Mesodermal cell (in vitro differentiated cells): ENCODE results near the gene IL1RAPL2.
A peak's percentile ranks its signal among the peaks of the same experiment; 100 is the strongest.

ENCODE experiments used
- H3K27ac ChIP-seq: 2 replicates; pipeline ENCODE4 v1.7.0; 2013; ENCODE audit warnings: mild to moderate bottlenecking, low read depth, low read length, moderate library complexity; ENCODE audit not compliant: severe bottlenecking
- H3K36me3 ChIP-seq: 2 replicates; pipeline ENCODE4 v1.7.1; 2013; ENCODE audit warnings: mild to moderate bottlenecking, low read length, moderate library complexity; ENCODE audit not compliant: control insufficient read depth, insufficient read depth
- H3K4me1 ChIP-seq: one replicate; pipeline ENCODE4 v1.7.1; 2013; ENCODE audit warnings: mild to moderate bottlenecking, low read length; ENCODE audit not compliant: insufficient read depth, control insufficient read depth, poor library complexity, severe bottlenecking
- H3K4me3 ChIP-seq: 2 replicates; pipeline ENCODE4 v1.7.0; 2013; ENCODE audit warnings: low read length, control low read depth, mild to moderate bottlenecking; ENCODE audit not compliant: insufficient read depth, poor library complexity, severe bottlenecking; ENCODE audit errors: extremely low read depth
- H3K9me3 ChIP-seq: 2 replicates; pipeline ENCODE4 v1.7.1; 2013; ENCODE audit warnings: mild to moderate bottlenecking, low read length, moderate library complexity; ENCODE audit not compliant: control insufficient read depth
- WGBS, 2 experiments: methylation state at CpG; one replicate each; pipeline ENCODE4 v1.1.5; 2013; ENCODE audit warnings: missing lambda C conversion rate in 2 of 2; ENCODE audit not compliant: insufficient coverage in 2 of 2; 5-methylcytosine and 5-hydroxymethylcytosine counted together

Gene IL1RAPL2

DNA sequence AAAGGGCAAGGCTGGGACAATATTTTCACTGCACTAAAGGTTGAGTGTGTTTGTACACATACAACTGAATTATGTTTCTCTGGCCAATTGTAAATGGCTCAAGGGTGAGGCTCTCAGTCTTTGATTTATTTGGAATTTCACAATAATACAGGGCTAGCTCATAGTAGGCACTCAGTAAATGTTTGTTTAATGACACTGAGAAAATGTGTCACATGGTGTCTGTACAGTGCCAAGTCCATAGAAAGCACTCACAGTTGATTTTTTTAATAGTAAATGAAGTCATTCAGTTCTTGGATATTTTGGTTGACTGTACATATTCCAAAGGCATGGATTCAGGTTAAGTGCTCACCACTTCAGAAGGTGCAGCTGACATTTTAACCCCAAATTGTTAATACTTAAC lies 176.4 kb downstream of the IL1RAPL2 start:
- Histone ChIP-seq H3K36me3 (no peaks in the 10 kb centered on the region), H3K4me1 (no peaks in the 10 kb centered on the region), H3K9me3 (no peaks in the 10 kb centered on the region), H3K27ac (no peak overlapping the region), H3K4me3 (no peak overlapping the region)

DNA sequence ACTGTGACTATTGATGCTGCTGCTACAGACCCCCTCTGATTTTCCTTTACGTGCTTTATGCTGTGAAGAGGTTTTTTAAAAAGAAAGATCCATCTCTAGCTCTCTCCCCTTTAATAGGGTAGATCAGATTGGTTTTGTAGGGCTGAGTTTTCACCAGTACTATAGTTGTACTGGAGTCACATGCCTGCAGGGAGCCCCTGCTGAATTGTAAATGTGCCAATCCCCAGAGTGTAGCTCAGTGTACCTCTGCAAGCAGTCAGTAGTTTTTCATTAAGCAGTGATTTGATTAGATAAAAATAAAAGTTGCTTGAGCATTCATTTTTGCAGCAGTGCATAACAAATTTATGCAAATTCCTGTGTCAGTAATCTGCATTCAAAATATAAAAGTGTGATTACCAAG lies 179.2 kb downstream of the IL1RAPL2 start:
- Histone ChIP-seq H3K4me1 (no peaks in the 10 kb centered on the region), H3K4me3 (no peak overlapping the region), H3K27ac (no peak overlapping the region), H3K9me3 (no peaks in the 10 kb centered on the region), H3K36me3 (no peaks in the 10 kb centered on the region)
- no CpG with 5 or more reads among the region's 1 CpG for WGBS, 2 experiments

DNA sequence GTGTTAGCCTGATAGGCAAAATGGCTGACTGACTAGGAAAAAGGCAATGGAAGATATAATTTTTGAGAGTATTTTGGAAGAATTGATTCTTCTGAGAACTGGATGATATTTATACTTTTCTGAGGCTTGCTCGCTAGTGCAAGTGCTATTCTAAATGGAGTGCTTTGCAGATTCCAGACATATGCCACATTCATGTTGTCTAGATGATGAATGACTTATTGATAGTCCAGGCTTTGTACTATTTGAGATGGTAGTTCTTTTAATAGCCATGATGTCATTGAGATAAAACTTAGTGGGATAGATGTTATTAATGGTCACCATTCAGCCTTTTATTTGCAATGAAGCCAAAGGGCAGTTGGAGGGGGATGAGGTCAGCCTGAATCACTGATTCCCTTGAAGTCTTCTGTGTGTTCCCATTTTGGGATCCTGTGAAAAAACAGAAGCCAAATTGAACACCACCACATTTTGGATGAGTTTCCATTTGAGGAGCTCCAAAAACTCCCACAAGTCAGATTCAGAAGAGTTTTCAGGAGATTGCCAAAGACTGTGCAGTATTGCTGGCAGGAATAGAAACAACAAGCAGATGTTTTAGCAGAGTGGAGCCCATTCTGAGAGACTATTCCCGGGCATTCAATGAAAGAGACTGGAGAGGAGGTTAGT lies 184.1 kb downstream of the IL1RAPL2 start:
- WGBS, 2 experiments, result 67 to 69% methylated on average over 1 to 2 of the region's 2 CpGs
- Histone ChIP-seq H3K27ac (peak overlapping the region; percentile 57), H3K9me3 (no peaks in the 10 kb centered on the region), H3K36me3 (no peaks in the 10 kb centered on the region), H3K4me3 (no peak overlapping the region), H3K4me1 (no peaks in the 10 kb centered on the region)

DNA sequence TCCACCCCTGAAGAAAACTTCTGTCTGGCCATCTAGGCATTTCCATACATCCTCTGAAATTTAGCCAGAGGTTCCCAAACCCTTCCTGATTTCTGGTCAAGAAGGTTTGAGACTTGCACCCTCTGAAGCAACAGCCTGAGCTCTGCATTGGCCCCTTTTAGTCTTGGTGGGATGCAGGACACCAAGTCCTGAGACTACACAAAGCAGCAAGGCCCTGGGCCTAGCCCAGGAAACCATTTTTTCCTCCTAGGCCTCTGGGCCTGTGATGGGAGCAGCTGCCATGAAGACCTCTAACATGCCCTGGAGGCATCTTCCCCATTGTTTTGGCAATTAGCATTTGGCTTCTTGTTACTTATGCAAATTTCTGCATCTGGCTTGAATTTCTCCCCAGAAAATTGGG lies 196.6 kb downstream of the IL1RAPL2 start:
- no peak overlapping the region for H3K27ac ChIP-seq
- no peaks in the 10 kb centered on the region for H3K9me3 ChIP-seq
- H3K4me3 ChIP-seq, result no peak overlapping the region
- H3K4me1 ChIP-seq, result no peaks in the 10 kb centered on the region
- H3K36me3 ChIP-seq, result no peaks in the 10 kb centered on the region

DNA sequence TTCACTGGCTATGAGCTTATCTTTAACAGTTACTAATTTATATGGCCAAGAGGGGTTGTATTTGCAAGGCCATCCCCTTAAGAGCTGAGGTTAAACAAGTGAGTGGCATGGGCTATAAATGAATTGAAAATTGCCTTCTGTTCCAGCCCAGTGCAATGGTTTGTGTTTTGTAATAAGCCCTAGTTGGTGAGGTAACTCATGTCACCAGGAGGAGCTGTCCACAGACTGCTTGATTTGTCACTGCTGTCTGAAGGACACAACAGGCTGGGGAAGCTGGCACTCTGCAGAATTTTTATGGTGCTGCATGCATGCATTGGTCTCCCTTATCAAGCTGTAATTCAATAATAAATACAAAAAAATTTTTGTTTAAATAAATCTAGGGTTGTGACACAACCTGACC lies 223.8 kb downstream of the IL1RAPL2 start:
- no peaks in the 10 kb centered on the region for H3K9me3 ChIP-seq

DNA sequence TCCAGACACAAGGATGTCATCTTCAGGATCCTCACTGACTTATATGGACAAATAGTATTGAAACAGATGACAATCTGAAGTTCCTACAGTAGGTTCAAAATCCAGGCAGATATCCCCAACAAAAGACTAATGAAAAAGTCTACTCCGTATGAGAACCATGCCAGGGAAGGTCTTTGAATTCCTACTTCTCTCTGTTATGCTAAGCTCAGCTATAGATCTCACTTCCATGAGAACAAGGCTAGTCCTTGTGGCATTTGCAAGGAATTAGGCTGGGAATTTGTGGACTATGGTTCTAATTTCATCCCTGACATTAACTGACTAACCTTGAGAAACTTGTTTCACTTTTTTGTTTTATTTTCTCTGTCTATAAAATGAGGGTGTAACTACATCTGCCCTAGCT lies 229.8 kb downstream of the IL1RAPL2 start:
- no CpG with 5 or more reads among the region's 1 CpG for WGBS, 2 experiments
- Histone ChIP-seq H3K9me3 (no peaks in the 10 kb centered on the region), H3K4me3 (no peak overlapping the region), H3K27ac (no peak overlapping the region), H3K4me1 (no peaks in the 10 kb centered on the region), H3K36me3 (no peaks in the 10 kb centered on the region)

More for the DNA sequence above, 223.8 kb downstream of the IL1RAPL2 start:
- H3K36me3 ChIP-seq, result no peaks in the 10 kb centered on the region
- H3K27ac ChIP-seq, result no peak overlapping the region
- peaks cover 3% of the 10 kb centered on the region for H3K4me1 ChIP-seq
- no peak overlapping the region for H3K4me3 ChIP-seq

DNA sequence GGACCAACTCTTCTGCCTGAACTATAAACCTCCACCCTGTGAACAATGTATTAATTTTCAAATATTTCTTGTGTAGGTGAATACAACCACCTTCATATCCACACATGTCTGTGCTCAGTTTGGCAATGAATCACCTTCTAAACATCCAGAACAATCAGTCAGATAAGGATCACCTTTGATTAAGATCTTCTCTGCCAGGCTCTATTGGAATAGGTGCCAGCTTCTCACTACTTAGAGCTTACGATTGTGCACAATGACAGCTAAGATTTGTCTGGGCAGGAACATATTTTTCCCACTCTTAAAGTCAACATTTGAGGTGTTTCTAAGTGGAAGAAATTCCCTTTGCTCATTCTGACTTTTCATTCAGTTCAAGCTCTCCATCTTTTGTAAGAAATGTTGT lies 237.2 kb downstream of the IL1RAPL2 start:
- WGBS, 2 experiments, result 100% methylated on average over 1 of the region's 1 CpG; no CpG with 5 or more reads in 1 of the 2 experiments
- H3K27ac ChIP-seq, result no peak overlapping the region
- H3K9me3 ChIP-seq, result no peaks in the 10 kb centered on the region
- no peak overlapping the region for H3K4me3 ChIP-seq
- H3K4me1 ChIP-seq, result no peaks in the 10 kb centered on the region
- no peaks in the 10 kb centered on the region for H3K36me3 ChIP-seq

DNA sequence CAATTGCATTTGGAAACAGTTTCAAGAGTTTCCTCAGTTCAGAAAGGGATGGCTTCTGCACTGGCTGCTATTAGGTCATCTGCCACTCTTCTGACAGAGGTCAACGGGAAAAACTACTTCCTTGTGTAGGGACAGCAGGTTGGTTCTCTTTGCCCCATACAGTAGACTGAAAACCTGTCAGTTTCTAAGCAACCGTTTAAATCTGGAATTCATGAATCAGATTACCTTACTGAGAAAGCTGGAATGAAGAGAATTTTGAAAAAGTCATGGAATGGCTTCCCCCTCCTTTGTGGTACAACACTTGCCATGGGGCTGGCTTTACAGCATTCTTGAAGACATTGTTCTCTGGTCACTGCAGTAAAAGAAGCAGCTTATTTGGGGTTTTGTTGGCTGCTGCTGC lies 240.3 kb downstream of the IL1RAPL2 start:
- Histone ChIP-seq H3K27ac (no peak overlapping the region), H3K4me1 (no peaks in the 10 kb centered on the region), H3K9me3 (no peaks in the 10 kb centered on the region), H3K4me3 (no peak overlapping the region), H3K36me3 (no peaks in the 10 kb centered on the region)
- WGBS, 2 experiments, result 85% methylated on average over 2 of the region's 2 CpGs; no CpG with 5 or more reads in 1 of the 2 experiments

DNA sequence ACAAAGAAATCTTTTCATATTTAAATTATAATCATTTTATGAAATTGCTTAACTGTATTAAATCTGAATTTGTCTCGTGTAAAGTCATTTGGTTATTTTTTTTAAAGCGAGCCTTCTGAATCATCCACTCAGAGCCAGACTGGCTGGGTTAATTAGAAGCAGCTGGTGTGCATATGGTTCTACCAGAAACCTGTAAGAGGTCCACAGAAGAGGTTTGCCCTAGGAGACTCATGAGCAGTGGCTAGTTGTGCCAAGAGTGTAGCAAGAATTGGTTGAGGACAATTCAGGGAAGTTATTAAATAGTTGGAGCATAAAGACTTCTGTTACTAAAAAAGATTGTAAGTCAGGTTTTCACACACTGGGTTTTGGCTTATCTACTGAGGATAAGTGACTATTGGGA lies 267.4 kb downstream of the IL1RAPL2 start:
- Histone ChIP-seq H3K4me1 (no peaks in the 10 kb centered on the region), H3K4me3 (no peak overlapping the region), H3K27ac (no peak overlapping the region), H3K36me3 (no peaks in the 10 kb centered on the region), H3K9me3 (no peaks in the 10 kb centered on the region)
- no CpG with 5 or more reads among the region's 2 CpGs for WGBS, 2 experiments

DNA sequence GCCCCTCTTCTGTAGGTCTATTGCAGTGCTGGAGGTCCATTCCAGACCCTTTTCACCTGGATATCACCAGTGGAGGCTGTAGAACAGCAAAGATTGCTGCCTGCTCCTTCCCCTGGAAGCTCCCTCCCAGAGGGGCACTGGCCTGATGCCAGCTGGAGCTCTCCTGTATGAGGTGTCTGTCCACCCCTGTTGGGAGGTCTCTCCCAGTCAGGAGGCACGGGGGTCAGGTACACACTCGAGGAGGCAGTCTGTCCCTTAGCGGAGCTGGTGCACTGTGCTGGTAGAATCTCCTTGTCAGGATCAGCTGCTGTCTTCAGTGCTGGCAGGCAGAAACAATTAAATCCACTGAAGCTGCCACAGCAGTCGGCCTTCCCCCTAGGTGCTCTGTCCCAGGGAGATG lies 276.6 kb downstream of the IL1RAPL2 start:
- Histone ChIP-seq H3K9me3 (no peaks in the 10 kb centered on the region), H3K4me1 (no peaks in the 10 kb centered on the region), H3K4me3 (no peak overlapping the region), H3K36me3 (no peaks in the 10 kb centered on the region), H3K27ac (no peak overlapping the region)
- 80 to 91% methylated on average over 1 to 3 of the region's 4 CpGs for WGBS, 2 experiments

DNA sequence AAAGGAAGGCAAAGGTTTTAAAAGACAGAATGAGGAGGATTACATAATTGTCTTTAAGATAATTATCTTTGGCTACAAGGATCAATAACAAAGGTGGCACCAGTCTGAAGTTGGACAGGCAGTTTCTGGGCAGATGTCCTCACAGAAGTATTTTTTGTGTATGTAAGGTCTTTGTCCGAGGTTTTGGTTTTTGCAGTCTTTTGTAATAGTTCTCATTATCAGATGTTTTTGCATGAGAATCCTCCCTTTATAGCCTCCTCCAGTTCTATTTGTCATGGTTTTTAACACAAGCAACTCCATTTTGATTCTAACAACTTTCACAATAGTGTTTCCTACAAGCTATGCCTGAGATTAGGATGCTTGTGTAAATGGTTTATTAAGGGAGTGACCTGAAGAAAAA lies 286.2 kb downstream of the IL1RAPL2 start:
- H3K4me3 ChIP-seq, result no peak overlapping the region
- no peak overlapping the region for H3K27ac ChIP-seq
- no peaks in the 10 kb centered on the region for H3K9me3 ChIP-seq
- H3K36me3 ChIP-seq, result no peaks in the 10 kb centered on the region
- H3K4me1 ChIP-seq, result no peaks in the 10 kb centered on the region
- WGBS, 2 experiments, result no CpG with 5 or more reads among the region's 1 CpG

DNA sequence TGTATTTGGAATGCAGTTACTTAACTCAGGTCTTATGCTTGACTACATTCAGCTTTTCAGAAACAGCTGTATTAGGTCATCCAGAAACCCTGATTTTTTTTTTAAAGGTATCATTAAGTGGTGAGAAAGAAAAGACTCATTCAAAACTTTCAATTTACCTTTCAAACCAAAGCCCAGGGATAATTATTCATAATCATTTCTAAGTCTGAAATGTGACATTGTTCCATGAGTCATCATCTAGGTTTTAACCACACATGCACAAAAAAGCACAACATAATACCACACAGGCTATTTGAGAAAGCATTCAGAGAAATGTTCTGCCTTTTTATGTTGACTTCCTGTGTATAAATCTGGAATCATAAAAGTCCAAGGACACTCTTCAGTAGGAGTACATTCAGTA lies 288.2 kb downstream of the IL1RAPL2 start:
- H3K4me3 ChIP-seq, result no peak overlapping the region
- H3K4me1 ChIP-seq, result no peaks in the 10 kb centered on the region
- no peaks in the 10 kb centered on the region for H3K9me3 ChIP-seq
- no peak overlapping the region for H3K27ac ChIP-seq
- H3K36me3 ChIP-seq, result no peaks in the 10 kb centered on the region
